Small intestine (tissue), 7 donors: ENCODE measurements around the gene SBK3. TPM values are rescaled to one million over a fixed set of nuclear protein-coding genes. Genes with fewer than 3 reads are reported as not detected.
A peak's percentile ranks its signal among the peaks of the same experiment; 100 is the strongest.

Experiments used
- DNase-seq, 2 donors: peaks; one replicate each; pipeline versions ENCODE4 v3.0.0 to v3.0.0-alpha.2; 2013
- FAIRE-seq: peaks from 2 replicates; lab custom pipeline; 2012; peaks lifted over from hg19 to GRCh38; lab: Jason Lieb, UNC
- H3K27ac ChIP-seq, 3 donors: one replicate each; pipeline ENCODE4 v1.5.1; 2013; ENCODE audit warnings: low read length in 2 of 3, mild to moderate bottlenecking in 2 of 3, control low read depth in 1 of 3, inconsistent platforms in 1 of 3, low read depth in 1 of 3, moderate library complexity in 1 of 3
- H3K27me3 ChIP-seq, 3 donors: one replicate each; pipeline ENCODE4 v1.6.1; 2013; ENCODE audit warnings: low read length in 3 of 3, inconsistent platforms in 1 of 3; ENCODE audit not compliant: control insufficient read depth in 3 of 3, insufficient read depth in 3 of 3
- H3K36me3 ChIP-seq, 3 donors: one replicate each; pipeline ENCODE4 v1.6.1; 2013; ENCODE audit warnings: low read length in 3 of 3, inconsistent platforms in 1 of 3, low read depth in 1 of 3, mild to moderate bottlenecking in 1 of 3, moderate library complexity in 1 of 3; ENCODE audit not compliant: control insufficient read depth in 3 of 3, insufficient read depth in 2 of 3
- H3K4me1 ChIP-seq, 3 donors: one replicate each; pipeline ENCODE4 v1.6.1; 2013; ENCODE audit warnings: low read length in 2 of 3, inconsistent platforms in 1 of 3, low read depth in 1 of 3, mild to moderate bottlenecking in 1 of 3, moderate library complexity in 1 of 3; ENCODE audit not compliant: control insufficient read depth in 3 of 3, insufficient read depth in 2 of 3
- H3K4me3 ChIP-seq, 3 donors: one replicate each; pipeline ENCODE4 v1.5.1; 2013; ENCODE audit warnings: low read length in 3 of 3, control low read depth in 1 of 3, inconsistent platforms in 1 of 3, low read depth in 1 of 3, mild to moderate bottlenecking in 1 of 3, moderate library complexity in 1 of 3
- H3K9me3 ChIP-seq, 2 donors: one replicate each; pipeline ENCODE4 v1.6.1; 2013; ENCODE audit warnings: low read depth in 1 of 2, low read length in 1 of 2; ENCODE audit not compliant: control insufficient read depth in 2 of 2, insufficient read depth in 1 of 2
- WGBS, 3 donors: extraction: QIAGEN DNeasy Blood & Tissue Kit; methylation state at CpG; one replicate each; pipeline ENCODE4 v1.1.7; 2013; 5-methylcytosine and 5-hydroxymethylcytosine counted together
- polyA plus RNA-seq, 4 donors: library from polyadenylated mRNA; stranded (reverse) in 3 of 4; unstranded in 1 of 4; fragments of 200-250 nt in 3 of 4; fragments of 120-200 nt in 1 of 4; gene quantifications; one replicate each; pipeline versions ENCODE4 v1.2.1 to v1.2.3, GENCODE V29; 2013
- donor health status: healthy with polysubstance abuse.
- donor health status: control.
- donor health status: control.
- donor health status: Bipolar disorder and iron deficiency.
- donor health status: healthy.

The SBK3 gene
- polyA plus RNA-seq, 4 donors = 0.18 to 0.39 TPM; not detected in 2

GRCh38 chr19:55566823-55567222 is 21.5 kb upstream of the SBK3 start:
- WGBS, 3 donors = 45 to 57% (median 56%) methylated on average over 9 of the region's 9 CpGs
- FAIRE-seq = no peak

GRCh38 chr19:55563261-55563690 is 17.9 kb upstream of the SBK3 start:
- 14 to 39% (median 37%) methylated on average over 7 to 12 of the region's 12 CpGs for WGBS, 3 donors
- H3K4me3 ChIP-seq = no peak overlapping the region

More at GRCh38 chr19:55566823-55567222, 21.5 kb upstream of the SBK3 start:
- H3K36me3 ChIP-seq = no peaks in the 10 kb centered on the region
- DNase-seq = no peak
- H3K9me3 ChIP-seq = peaks cover 0 to 4% of the 10 kb centered on the region in 2 donors
- no peak overlapping the region for H3K4me3 ChIP-seq
- H3K27me3 ChIP-seq = no peaks in the 10 kb centered on the region
- no peak overlapping the region for H3K27ac ChIP-seq
- peaks cover 0 to 12% (median 0%) of the 10 kb centered on the region in 3 donors for H3K4me1 ChIP-seq

GRCh38 chr19:55559684-55560083 is 14.3 kb upstream of the SBK3 start:
- 55 to 77% (median 74%) methylated on average over 9 of the region's 9 CpGs for WGBS, 3 donors
- H3K4me3 ChIP-seq = no peak overlapping the region
- H3K4me1 ChIP-seq = peaks cover 0 to 12% (median 0%) of the 10 kb centered on the region in 3 donors
- H3K27me3 ChIP-seq = no peaks in the 10 kb centered on the region
- no peak overlapping the region for H3K27ac ChIP-seq
- FAIRE-seq = no peak
- peaks cover 2 to 6% of the 10 kb centered on the region in 2 donors for H3K9me3 ChIP-seq
- peak in 1 of 2 donors; percentile 7 for DNase-seq
- no peaks in the 10 kb centered on the region for H3K36me3 ChIP-seq

More at GRCh38 chr19:55563261-55563690, 17.9 kb upstream of the SBK3 start:
- peak overlapping the region in 1 of 3 donors; percentile 58 for H3K27ac ChIP-seq
- no peaks in the 10 kb centered on the region for H3K36me3 ChIP-seq
- DNase-seq = peak; percentile 59 to 68
- peaks cover 0 to 12% (median 0%) of the 10 kb centered on the region in 3 donors for H3K4me1 ChIP-seq
- H3K27me3 ChIP-seq = no peaks in the 10 kb centered on the region
- no peak for FAIRE-seq
- H3K9me3 ChIP-seq = peaks cover 2 to 6% of the 10 kb centered on the region in 2 donors

GRCh38 chr19:55554741-55555152 is 9.4 kb upstream of the SBK3 start:
- 23 to 62% (median 23%) methylated on average over 8 of the region's 8 CpGs for WGBS, 3 donors
- H3K27me3 ChIP-seq = peaks cover 0 to 3% (median 1%) of the 10 kb centered on the region in 3 donors
- peaks cover 0 to 6% (median 0%) of the 10 kb centered on the region in 3 donors for H3K4me1 ChIP-seq
- H3K27ac ChIP-seq = no peak overlapping the region
- no peak overlapping the region for H3K4me3 ChIP-seq
- no peaks in the 10 kb centered on the region for H3K9me3 ChIP-seq
- FAIRE-seq (no peak), DNase-seq (peak in 1 of 2 donors; percentile 38)
- H3K36me3 ChIP-seq = no peaks in the 10 kb centered on the region

- H3K4me3 ChIP-seq = no peak overlapping the region
- no peaks in the 10 kb centered on the region for H3K9me3 ChIP-seq
- H3K27ac ChIP-seq = no peak overlapping the region
- H3K27me3 ChIP-seq = peaks cover 0 to 3% (median 1%) of the 10 kb centered on the region in 3 donors
- WGBS, 3 donors = 82 to 90% (median 90%) methylated on average over 9 of the region's 9 CpGs
- FAIRE-seq (no peak), DNase-seq (no peak)
- H3K4me1 ChIP-seq = peaks cover 0 to 7% (median 0%) of the 10 kb centered on the region in 3 donors
- no peaks in the 10 kb centered on the region for H3K36me3 ChIP-seq
Measured at GRCh38 chr19:55554302-55554701, 9.0 kb upstream of the SBK3 start.

- FAIRE-seq = no peak
- 58 to 65% (median 61%) methylated on average over 13 of the region's 13 CpGs for WGBS, 3 donors
- no peaks in the 10 kb centered on the region for H3K36me3 ChIP-seq
Measured at GRCh38 chr19:55553217-55554182, 8.2 kb upstream of the SBK3 start.

GRCh38 chr19:55552620-55553019 is 7.3 kb upstream of the SBK3 start:
- no peak for DNase-seq
- no peak overlapping the region for H3K4me3 ChIP-seq
- H3K36me3 ChIP-seq = no peaks in the 10 kb centered on the region
- H3K27ac ChIP-seq = no peak overlapping the region
- 71 to 87% (median 84%) methylated on average over 13 of the region's 13 CpGs for WGBS, 3 donors
- peaks cover 0 to 3% (median 1%) of the 10 kb centered on the region in 3 donors for H3K27me3 ChIP-seq
- H3K9me3 ChIP-seq = no peaks in the 10 kb centered on the region
- no peak for FAIRE-seq
- H3K4me1 ChIP-seq = peaks cover 0 to 7% (median 0%) of the 10 kb centered on the region in 3 donors

More at GRCh38 chr19:55553217-55554182, 8.2 kb upstream of the SBK3 start:
- DNase-seq = no peak
- Histone ChIP-seq H3K9me3 (no peaks in the 10 kb centered on the region), H3K27me3 (peaks cover 0 to 3% (median 1%) of the 10 kb centered on the region in 3 donors), H3K4me3 (no peak overlapping the region), H3K27ac (no peak overlapping the region), H3K4me1 (peaks cover 0 to 7% (median 0%) of the 10 kb centered on the region in 3 donors)

- DNase-seq (no peak), FAIRE-seq (no peak)
- peaks cover 0 to 7% (median 0%) of the 10 kb centered on the region in 3 donors for H3K4me1 ChIP-seq
- H3K9me3 ChIP-seq = no peaks in the 10 kb centered on the region
- 77 to 86% (median 80%) methylated on average over 5 of the region's 5 CpGs for WGBS, 3 donors
- H3K4me3 ChIP-seq = no peak overlapping the region
- no peak overlapping the region for H3K27ac ChIP-seq
- H3K27me3 ChIP-seq = peaks cover 0 to 3% (median 1%) of the 10 kb centered on the region in 3 donors
- no peaks in the 10 kb centered on the region for H3K36me3 ChIP-seq
Measured at GRCh38 chr19:55552206-55552605, 6.9 kb upstream of the SBK3 start.
